ENCODE results near the gene HAUS7.

DNA sequence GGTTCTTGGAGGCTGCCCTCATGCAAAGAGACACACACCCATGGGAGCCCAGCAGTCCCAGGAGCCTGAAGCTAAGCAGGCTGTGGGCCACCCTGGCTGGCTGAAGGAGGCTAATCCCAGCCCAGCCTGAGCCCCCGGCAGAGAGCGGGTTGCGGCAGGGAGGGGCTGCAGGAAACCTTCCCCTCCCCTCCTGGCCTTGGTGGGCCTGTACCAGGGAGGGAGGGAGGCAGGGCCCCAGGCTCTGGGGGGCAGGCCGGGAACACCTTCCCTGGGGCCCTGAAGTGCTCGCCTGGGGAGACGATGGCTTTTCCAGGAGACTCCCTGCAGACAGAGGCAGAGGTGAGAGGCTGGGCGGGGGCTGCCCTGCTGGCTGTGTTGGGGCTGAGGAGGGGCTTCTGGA, 28.1 kb upstream of the HAUS7 start:
- no peak for TF ChIP-seq POLR2A (IDR thresholded peaks at IDR 0.05)
- TF ChIP-seq, protein P1, sequence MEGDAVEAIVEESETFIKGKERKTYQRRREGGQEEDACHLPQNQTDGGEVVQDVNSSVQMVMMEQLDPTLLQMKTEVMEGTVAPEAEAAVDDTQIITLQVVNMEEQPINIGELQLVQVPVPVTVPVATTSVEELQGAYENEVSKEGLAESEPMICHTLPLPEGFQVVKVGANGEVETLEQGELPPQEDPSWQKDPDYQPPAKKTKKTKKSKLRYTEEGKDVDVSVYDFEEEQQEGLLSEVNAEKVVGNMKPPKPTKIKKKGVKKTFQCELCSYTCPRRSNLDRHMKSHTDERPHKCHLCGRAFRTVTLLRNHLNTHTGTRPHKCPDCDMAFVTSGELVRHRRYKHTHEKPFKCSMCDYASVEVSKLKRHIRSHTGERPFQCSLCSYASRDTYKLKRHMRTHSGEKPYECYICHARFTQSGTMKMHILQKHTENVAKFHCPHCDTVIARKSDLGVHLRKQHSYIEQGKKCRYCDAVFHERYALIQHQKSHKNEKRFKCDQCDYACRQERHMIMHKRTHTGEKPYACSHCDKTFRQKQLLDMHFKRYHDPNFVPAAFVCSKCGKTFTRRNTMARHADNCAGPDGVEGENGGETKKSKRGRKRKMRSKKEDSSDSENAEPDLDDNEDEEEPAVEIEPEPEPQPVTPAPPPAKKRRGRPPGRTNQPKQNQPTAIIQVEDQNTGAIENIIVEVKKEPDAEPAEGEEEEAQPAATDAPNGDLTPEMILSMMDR (IDR thresholded peaks at IDR 0.05), result no peak

Measured in transverse colon (tissue), 3 donors.